Stimulated activated naive CD4-positive, alpha-beta T cell (primary cell): ENCODE data around the gene PCBP3.

Experiments
- DNase-seq, 6 experiments: peaks; one replicate each; lab custom pipeline; 2025; lab: John Stamatoyannopoulos, UW

The PCBP3 gene

GRCh38 chr21:45724994-45725843 lies 81.7 kb downstream of the PCBP3 start:
- no peak for DNase-seq

- DNase-seq, result no peak
These were observed 82.3 kb downstream of the PCBP3 start for GRCh38 chr21:45725844-45726200.

- DNase-seq, result no peak
These were observed 82.9 kb downstream of the PCBP3 start for GRCh38 chr21:45726438-45726837.

- no peak for DNase-seq
These were observed 83.9 kb downstream of the PCBP3 start for GRCh38 chr21:45727390-45727789.

GRCh38 chr21:45735259-45736000 lies 91.9 kb downstream of the PCBP3 start:
- DNase-seq, result no peak

- DNase-seq, result no peak
These were observed 92.6 kb downstream of the PCBP3 start for GRCh38 chr21:45736042-45736689.

- DNase-seq, result no peak
These were observed 93.4 kb downstream of the PCBP3 start for GRCh38 chr21:45736690-45737484.

- no peak for DNase-seq
These were observed 94.1 kb downstream of the PCBP3 start for GRCh38 chr21:45737485-45738166.

- DNase-seq, result no peak
These were observed 95.9 kb downstream of the PCBP3 start for GRCh38 chr21:45739218-45740087.

GRCh38 chr21:45740088-45740440 lies 96.5 kb downstream of the PCBP3 start:
- DNase-seq, result no peak

DNA sequence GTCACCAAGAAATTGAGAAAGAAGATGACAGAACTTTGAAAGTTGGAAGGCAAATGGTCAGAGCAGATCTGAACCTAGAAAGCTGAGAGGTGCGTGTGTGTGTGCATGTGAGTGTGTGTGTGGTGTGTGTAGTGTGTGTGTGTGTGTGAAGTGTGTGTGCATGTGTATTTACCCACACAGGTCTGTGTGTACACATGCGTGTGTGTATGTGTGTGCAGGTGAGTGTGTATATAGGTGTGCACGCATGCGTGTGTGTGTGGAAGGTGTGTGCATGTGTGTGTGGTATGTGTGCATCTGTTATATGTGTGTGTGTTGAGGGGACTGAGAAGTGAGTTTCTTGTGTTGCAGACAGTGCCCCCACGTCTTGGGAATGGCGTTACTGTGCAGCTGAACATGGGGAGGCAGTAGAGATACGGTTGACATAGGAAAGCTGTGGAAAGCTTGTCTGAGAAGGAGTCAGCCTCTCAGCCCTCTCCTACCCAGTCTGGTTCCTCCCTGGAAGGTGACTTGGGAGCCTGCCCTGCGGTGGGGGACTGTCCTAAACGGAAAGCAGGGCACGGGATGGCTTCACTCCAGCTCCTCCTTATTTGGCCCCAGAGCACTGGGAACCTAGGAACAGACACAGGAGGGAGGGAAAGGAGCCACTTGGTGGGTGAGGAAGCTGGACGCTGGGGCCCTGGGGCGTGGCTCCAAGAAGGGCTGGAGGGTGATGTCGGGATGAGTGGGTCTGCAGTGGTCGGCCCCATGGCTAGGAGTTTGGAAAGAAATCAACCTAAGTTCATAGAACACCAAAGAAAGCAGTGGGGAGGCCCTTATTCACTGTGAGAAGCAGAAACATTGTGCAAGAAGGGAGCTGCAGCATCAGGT lies 97.2 kb downstream of the PCBP3 start:
- DNase-seq, result no peak

DNA sequence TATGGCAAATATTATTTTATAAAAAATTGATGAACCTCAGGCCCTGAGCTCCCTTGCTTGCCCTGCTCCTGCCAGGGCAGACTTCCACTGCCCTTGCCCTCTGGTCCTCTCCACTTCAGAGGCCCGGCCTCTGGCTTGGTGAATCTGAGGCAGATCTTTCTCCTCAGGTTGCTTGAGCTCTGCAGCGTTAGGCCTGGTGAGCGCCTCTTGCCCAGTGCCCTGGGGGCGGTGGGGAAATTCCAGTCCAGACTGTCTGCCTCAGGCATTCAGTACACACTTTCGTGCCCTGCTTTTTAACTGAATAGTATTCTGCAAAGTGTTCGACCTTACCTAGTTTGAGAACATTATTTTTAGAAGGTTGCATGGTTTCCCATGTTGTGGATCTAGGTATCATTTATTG lies 98.2 kb downstream of the PCBP3 start:
- no peak for DNase-seq

DNA sequence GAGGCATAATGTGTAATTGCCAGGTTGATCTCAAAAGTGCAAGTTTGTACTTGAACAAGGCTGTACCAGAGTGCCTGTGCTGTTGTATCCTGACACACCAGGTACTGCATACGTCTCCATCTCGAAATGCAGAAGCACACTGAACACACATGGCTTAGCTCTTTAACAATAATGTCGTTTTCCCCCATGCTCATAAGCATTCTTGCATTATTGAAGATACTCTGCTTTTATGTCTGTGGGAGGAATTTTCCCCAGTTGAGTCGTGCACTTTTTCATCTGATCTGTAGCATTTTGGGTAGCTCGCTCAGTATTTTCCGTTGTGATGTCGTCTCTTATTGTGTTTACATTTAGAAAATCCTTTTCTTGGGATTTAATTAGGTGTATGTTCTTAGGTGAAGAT lies 98.7 kb downstream of the PCBP3 start:
- no peak for DNase-seq

- no peak for DNase-seq
These were observed 101.7 kb downstream of the PCBP3 start for GRCh38 chr21:45745256-45745655.

- DNase-seq, result no peak
These were observed 103.8 kb downstream of the PCBP3 start for GRCh38 chr21:45747233-45747766.

- no peak for DNase-seq
These were observed 104.4 kb downstream of the PCBP3 start for GRCh38 chr21:45747802-45748445.

DNA sequence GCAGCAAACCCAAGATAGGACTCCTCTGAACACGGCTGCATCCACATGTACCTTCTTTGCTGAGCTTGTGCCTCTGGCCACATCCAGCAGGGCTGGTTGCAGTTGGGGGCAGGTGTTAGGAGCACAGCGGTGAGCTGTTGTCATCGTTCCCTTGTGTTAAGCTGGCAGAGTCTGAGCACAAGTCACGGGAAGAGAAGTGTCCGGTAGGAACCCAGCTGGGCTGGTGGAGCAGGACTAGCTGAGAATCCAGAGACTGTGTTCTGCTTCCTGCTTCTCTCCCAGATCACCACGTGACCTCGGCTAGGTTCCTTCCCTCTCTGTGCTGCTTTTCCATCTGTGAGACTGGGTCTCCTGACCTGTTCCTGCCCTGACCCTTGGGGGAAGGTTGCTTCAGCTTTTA lies 105.1 kb downstream of the PCBP3 start:
- no peak for DNase-seq

GRCh38 chr21:45749974-45750373 lies 106.4 kb downstream of the PCBP3 start:
- no peak for DNase-seq

DNA sequence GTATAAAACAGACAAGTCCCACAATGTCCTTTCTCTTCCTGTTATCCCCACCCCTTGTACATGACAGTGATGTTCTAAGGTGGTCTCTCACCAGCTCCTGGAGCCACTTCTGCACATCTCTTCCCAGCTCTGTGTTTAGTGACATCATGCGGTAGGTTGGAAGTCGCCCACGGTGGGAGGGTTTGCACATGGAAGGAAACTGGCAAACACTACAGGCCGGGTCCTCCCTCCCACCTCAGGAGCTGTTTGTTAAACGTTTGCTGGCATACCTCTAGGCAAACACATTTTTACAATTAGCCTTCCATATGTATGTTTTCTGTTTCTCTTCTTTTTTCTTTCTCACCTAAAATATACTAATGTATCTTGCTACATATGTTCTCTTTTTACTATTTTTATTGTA lies 107.4 kb downstream of the PCBP3 start:
- DNase-seq, result no peak
